DMS 273 treated with DMSO at 0.1 percent for 48 hours (cell line): ENCODE results near the gene PPP1R1B.

Experiments
- DNase-seq: peaks from one replicate; lab custom pipeline; 2025; lab: John Stamatoyannopoulos, UW

Gene PPP1R1B

GRCh38 chr17:39667945-39668924 lies 41.5 kb downstream of the PPP1R1B start, which contains the start of gene PNMT:
TSS of gene PNMT (plus strand) at chr17:39668453. CDS start at chr17:39668476, 23 bp downstream.
- DNase-seq = no peak

GRCh38 chr17:39669897-39670735 lies 43.4 kb downstream of the PPP1R1B start:
- no peak for DNase-seq

GRCh38 chr17:39670746-39671145 lies 44.0 kb downstream of the PPP1R1B start:
- no peak for DNase-seq

GRCh38 chr17:39671651-39672521 lies 45.1 kb downstream of the PPP1R1B start:
- no peak for DNase-seq

GRCh38 chr17:39672522-39673334 lies 46.0 kb downstream of the PPP1R1B start:
- no peak for DNase-seq

GRCh38 chr17:39673335-39674081 lies 46.8 kb downstream of the PPP1R1B start:
- DNase-seq = no peak

- no peak for DNase-seq
These were observed 47.4 kb downstream of the PPP1R1B start for GRCh38 chr17:39674179-39674578.

GRCh38 chr17:39674702-39675389 lies 48.1 kb downstream of the PPP1R1B start:
- no peak for DNase-seq

GRCh38 chr17:39675390-39676082 lies 48.8 kb downstream of the PPP1R1B start:
- DNase-seq = no peak

- no peak for DNase-seq
These were observed 49.6 kb downstream of the PPP1R1B start for GRCh38 chr17:39676198-39676819.

GRCh38 chr17:39677072-39677471 lies 50.3 kb downstream of the PPP1R1B start:
- DNase-seq = no peak

GRCh38 chr17:39677542-39678339 lies 51.0 kb downstream of the PPP1R1B start:
- no peak for DNase-seq

GRCh38 chr17:39678340-39679116 lies 51.8 kb downstream of the PPP1R1B start:
- DNase-seq = no peak

GRCh38 chr17:39679521-39680192 lies 52.9 kb downstream of the PPP1R1B start:
- no peak for DNase-seq

GRCh38 chr17:39683295-39683939 lies 56.7 kb downstream of the PPP1R1B start:
- DNase-seq = no peak
